Sigmoid colon (tissue), 7 donors: ENCODE data around the gene SMTNL2. TPM values are rescaled to one million over a fixed set of nuclear protein-coding genes. Genes with fewer than 3 reads are reported as not detected.

Source experiments
- DNase-seq: peaks from one replicate; pipeline ENCODE4 v3.0.0-alpha.2; 2019
- H3K27ac ChIP-seq, 4 donors: fragments of 200-600 bp; sonication (generic); one replicate each; pipeline ENCODE4 v1.5.1; 2016 to 2019; ENCODE audit warnings: mild to moderate bottlenecking in 1 of 4
- H3K27me3 ChIP-seq, 3 donors: fragments of 200-600 bp; sonication (generic); one replicate each; pipeline ENCODE4 v1.5.1; 2019; ENCODE audit warnings: mild to moderate bottlenecking in 1 of 3
- H3K36me3 ChIP-seq, 4 donors: fragments of 200-600 bp; sonication (generic); one replicate each; pipeline ENCODE4 v1.5.1; 2016 to 2019
- H3K4me1 ChIP-seq, 4 donors: fragments of 200-600 bp; sonication (generic); one replicate each; pipeline ENCODE4 v1.5.1; 2017 to 2019
- H3K4me3 ChIP-seq, 4 donors: fragments of 200-600 bp; sonication (generic); one replicate each; pipeline ENCODE4 v1.5.1; 2017 to 2019; ENCODE audit warnings: mild to moderate bottlenecking in 2 of 4, moderate library complexity in 1 of 4
- H3K9me3 ChIP-seq, 4 donors: fragments of 200-600 bp in 3 of 4; sonication (generic) in 3 of 4; one replicate each; pipeline versions ENCODE4 v1.5.1 to v1.6.1; 2013 to 2019
- CTCF ChIP-seq, 4 experiments: fragments of 450-650 bp in 3 of 4; fragments of 200-600 bp in 1 of 4; IDR thresholded peaks; one replicate each; pipeline ENCODE4 v1.5.1; 2016 to 2019; ENCODE audit warnings: antibody characterized with exemption in 4 of 4, mild to moderate bottlenecking in 3 of 4, moderate library complexity in 2 of 4
- EP300 ChIP-seq, 4 donors: sonication (generic); formaldehyde crosslinking; IDR thresholded peaks; one replicate each; pipeline ENCODE4 v1.6.1; 2017; ENCODE audit warnings: antibody characterized with exemption in 4 of 4
- POLR2A ChIP-seq, 2 donors: fragments of 450-650 bp; IDR thresholded peaks; one replicate each; pipeline ENCODE4 v1.6.1; 2016; ENCODE audit warnings: antibody characterized with exemption in 2 of 2, mild to moderate bottlenecking in 2 of 2, moderate library complexity in 2 of 2
- POLR2AphosphoS5 ChIP-seq, 4 donors: sonication (generic); formaldehyde crosslinking; IDR thresholded peaks; one replicate each; pipeline ENCODE4 v1.6.1; 2017; ENCODE audit warnings: antibody characterized with exemption in 4 of 4
- WGBS, 2 donors: extraction: QIAGEN DNeasy Blood & Tissue Kit; methylation state at CpG; one replicate each; pipeline ENCODE4 v1.1.7; 2013; 5-methylcytosine and 5-hydroxymethylcytosine counted together
- intact Hi-C: fragments of 100-400 bp; cut with DNase I; formaldehyde crosslinking; loops from one replicate; pipeline ENCODE4 v1.15.1; 2023
- polyA plus RNA-seq, 3 donors: library from polyadenylated mRNA; stranded (reverse); fragments of 200-250 nt; gene quantifications; one replicate each; pipeline ENCODE4 v1.2.3, GENCODE V29; 2013
- total RNA-seq, 4 donors: library from RNA; depleted of rRNA; stranded (reverse); fragments of >200 nt; gene quantifications; one replicate each; pipeline ENCODE4 v1.1.0, GENCODE V29; 2016
- donor health status: healthy with polysubstance abuse.
- donor health status: Bipolar disorder and iron deficiency.
- donor health status: healthy.

The SMTNL2 gene
- total and polyA plus RNA-seq, 7 donors: 0.33 to 1.9 (median 0.99) TPM; not detected in 1

- peak; percentile 84 for DNase-seq
- Histone ChIP-seq H3K4me1 (peaks cover 0 to 16% (median 3%) of the 10 kb centered on the region in 4 donors), H3K9me3 (no peaks in the 10 kb centered on the region), H3K4me3 (no peak overlapping the region), H3K27me3 (peaks cover 0 to 3% (median 0%) of the 10 kb centered on the region in 3 donors), H3K36me3 (no peaks in the 10 kb centered on the region), H3K27ac (peak overlapping the region; percentile 38 to 62 (median 52))
- intact Hi-C loops: no loop called here
- no peak for TF ChIP-seq POLR2A (IDR thresholded peaks at IDR 0.05)
- no peak for TF ChIP-seq POLR2AphosphoS5 (IDR thresholded peaks at IDR 0.05)
- no peak for TF ChIP-seq EP300 (IDR thresholded peaks at IDR 0.05)
- TF ChIP-seq CTCF (IDR thresholded peaks at IDR 0.05): no peak
- WGBS, 2 donors: 23 to 62% methylated on average over 9 of the region's 9 CpGs
Observed at GRCh38 chr17:4607773-4608187, 23.5 kb downstream of the SMTNL2 start.

GRCh38 chr17:4609761-4610160, 25.4 kb downstream of the SMTNL2 start:
- TF ChIP-seq POLR2AphosphoS5 (IDR thresholded peaks at IDR 0.05) (no peak), CTCF (IDR thresholded peaks at IDR 0.05) (no peak), EP300 (IDR thresholded peaks at IDR 0.05) (no peak), POLR2A (IDR thresholded peaks at IDR 0.05) (no peak)
- H3K36me3 ChIP-seq: no peaks in the 10 kb centered on the region
- no peak for DNase-seq
- no peak overlapping the region for H3K27ac ChIP-seq
- peaks cover 0 to 16% (median 3%) of the 10 kb centered on the region in 4 donors for H3K4me1 ChIP-seq
- H3K27me3 ChIP-seq: peaks cover 0 to 3% (median 0%) of the 10 kb centered on the region in 3 donors
- H3K9me3 ChIP-seq: no peaks in the 10 kb centered on the region
- intact Hi-C loops: no loop called here
- WGBS, 2 donors: 90 to 93% methylated on average over 7 of the region's 7 CpGs
- no peak overlapping the region for H3K4me3 ChIP-seq

- no peak for DNase-seq
- WGBS, 2 donors: 29 to 74% methylated on average over 5 of the region's 5 CpGs
- H3K36me3 ChIP-seq: no peaks in the 10 kb centered on the region
- no peak for TF ChIP-seq POLR2AphosphoS5 (IDR thresholded peaks at IDR 0.05)
- TF ChIP-seq CTCF (IDR thresholded peaks at IDR 0.05): no peak
- TF ChIP-seq EP300 (IDR thresholded peaks at IDR 0.05): no peak
- no peak for TF ChIP-seq POLR2A (IDR thresholded peaks at IDR 0.05)
- intact Hi-C loops: no loop called here
- peaks cover 0 to 16% (median 3%) of the 10 kb centered on the region in 4 donors for H3K4me1 ChIP-seq
- no peak overlapping the region for H3K4me3 ChIP-seq
- H3K27ac ChIP-seq: no peak overlapping the region
- no peaks in the 10 kb centered on the region for H3K9me3 ChIP-seq
- peaks cover 0 to 3% (median 0%) of the 10 kb centered on the region in 3 donors for H3K27me3 ChIP-seq
Observed at GRCh38 chr17:4610162-4610561, 25.8 kb downstream of the SMTNL2 start.

GRCh38 chr17:4610656-4611055, 26.3 kb downstream of the SMTNL2 start:
- H3K27ac ChIP-seq: no peak overlapping the region
- no peak for DNase-seq
- WGBS, 2 donors: 44 to 83% methylated on average over 6 of the region's 6 CpGs
- no peak for TF ChIP-seq EP300 (IDR thresholded peaks at IDR 0.05)
- no peak for TF ChIP-seq CTCF (IDR thresholded peaks at IDR 0.05)
- no peaks in the 10 kb centered on the region for H3K36me3 ChIP-seq
- H3K27me3 ChIP-seq: peaks cover 0 to 3% (median 0%) of the 10 kb centered on the region in 3 donors
- no peak overlapping the region for H3K4me3 ChIP-seq
- peaks cover 0 to 16% (median 3%) of the 10 kb centered on the region in 4 donors for H3K4me1 ChIP-seq
- intact Hi-C loops: no loop called here
- H3K9me3 ChIP-seq: no peaks in the 10 kb centered on the region

- WGBS, 2 donors: 76 to 83% methylated on average over 9 of the region's 9 CpGs
- DNase-seq: no peak
- H3K36me3 ChIP-seq: no peaks in the 10 kb centered on the region
- H3K4me1 ChIP-seq: no peaks in the 10 kb centered on the region
- intact Hi-C loops: no loop called here
- no peaks in the 10 kb centered on the region for H3K9me3 ChIP-seq
- no peak for TF ChIP-seq POLR2A (IDR thresholded peaks at IDR 0.05)
- no peak for TF ChIP-seq POLR2AphosphoS5 (IDR thresholded peaks at IDR 0.05)
- TF ChIP-seq CTCF (IDR thresholded peaks at IDR 0.05): no peak
- no peak for TF ChIP-seq EP300 (IDR thresholded peaks at IDR 0.05)
- H3K4me3 ChIP-seq: no peak overlapping the region
- H3K27me3 ChIP-seq: peaks cover 0 to 17% (median 0%) of the 10 kb centered on the region in 3 donors
- no peak overlapping the region for H3K27ac ChIP-seq
Observed at GRCh38 chr17:4616476-4616875, 32.1 kb downstream of the SMTNL2 start.
